CD14-positive monocyte (primary cell): ENCODE data around the gene DDX5. TPM values are rescaled to one million over a fixed set of nuclear protein-coding genes. Genes with fewer than 3 reads are reported as not detected.

Experiments
- DNase-seq, 3 donors: peaks; one replicate each; pipeline ENCODE4 v3.0.0-alpha.2; 2011 to 2022
- H2AFZ ChIP-seq: 2 replicates; pipeline ENCODE4 v1.6.0; 2012; ENCODE audit warnings: mild to moderate bottlenecking, low read depth, low read length, inconsistent platforms; ENCODE audit not compliant: insufficient read depth, poor library complexity, severe bottlenecking
- H3K27ac ChIP-seq, 2 donors: 1 replicate in 1 of 2; 2 replicates in 1 of 2; pipeline ENCODE4 v1.5.1; 2012 to 2013; ENCODE audit warnings: low read length in 2 of 2, control low read depth in 1 of 2, inconsistent platforms in 1 of 2, low read depth in 1 of 2, mild to moderate bottlenecking in 1 of 2
- H3K27me3 ChIP-seq, 2 donors: one replicate each; pipeline versions ENCODE4 v1.6.0 to v1.6.1; 2011 to 2013; ENCODE audit warnings: low read length in 2 of 2; ENCODE audit not compliant: control insufficient read depth in 2 of 2, insufficient read depth in 2 of 2
- H3K36me3 ChIP-seq, 2 donors: replicated peaks in 1 of 2; 1 replicate in 1 of 2; 2 replicates in 1 of 2; pipeline versions ENCODE4 v1.5.1 to v1.6.1; 2012 to 2013; ENCODE audit warnings: low read length in 2 of 2, control low read depth in 1 of 2, inconsistent platforms in 1 of 2, mild to moderate bottlenecking in 1 of 2; ENCODE audit not compliant: insufficient read depth in 2 of 2, control insufficient read depth in 1 of 2
- H3K4me1 ChIP-seq, 2 donors: 1 replicate in 1 of 2; 2 replicates in 1 of 2; pipeline versions ENCODE4 v1.5.1 to v1.6.1; 2012 to 2013; ENCODE audit warnings: low read length in 2 of 2, control low read depth in 1 of 2, inconsistent platforms in 1 of 2, mild to moderate bottlenecking in 1 of 2, moderate library complexity in 1 of 2; ENCODE audit not compliant: insufficient read depth in 2 of 2, control insufficient read depth in 1 of 2
- H3K4me2 ChIP-seq: replicated peaks from 2 replicates; pipeline ENCODE3; 2012; ENCODE audit warnings: low read length, moderate library complexity, mild to moderate bottlenecking; ENCODE audit not compliant: poor library complexity, severe bottlenecking; ENCODE audit errors: extremely low read depth
- H3K4me3 ChIP-seq, 3 experiments: fragments of 200-600 bp in 1 of 3; sonication (generic) in 1 of 3; replicated peaks in 1 of 3; 1 replicate in 2 of 3; 2 replicates in 1 of 3; pipeline ENCODE4 v1.5.1; 2011 to 2013; ENCODE audit warnings: low read length in 3 of 3, mild to moderate bottlenecking in 3 of 3, control low read depth in 2 of 3, low read depth in 2 of 3, inconsistent platforms in 1 of 3, moderate library complexity in 1 of 3
- H3K79me2 ChIP-seq: 2 replicates; pipeline ENCODE4 v1.6.0; 2012; ENCODE audit warnings: mild to moderate bottlenecking, control low read depth, inconsistent platforms, low read length, moderate library complexity; ENCODE audit not compliant: insufficient read depth
- H3K9ac ChIP-seq: 2 replicates; pipeline ENCODE4 v1.6.0; 2017; ENCODE audit warnings: low read length, mild to moderate bottlenecking; ENCODE audit not compliant: insufficient read depth, poor library complexity, severe bottlenecking
- H3K9me3 ChIP-seq, 2 donors: replicated peaks in 1 of 2; 1 replicate in 1 of 2; 2 replicates in 1 of 2; pipeline versions ENCODE4 v1.5.1 to v1.6.1; 2012 to 2013; ENCODE audit warnings: low read length in 2 of 2, control low read depth in 1 of 2; ENCODE audit not compliant: control insufficient read depth in 1 of 2, insufficient read depth in 1 of 2
- H4K20me1 ChIP-seq: 2 replicates; pipeline ENCODE4 v1.6.0; 2012; ENCODE audit warnings: mild to moderate bottlenecking, low read length, control low read depth, moderate library complexity; ENCODE audit not compliant: insufficient read depth
- H3K27ac Mint-ChIP-seq, 7 donors: one replicate each; pipeline ENCODE4 v1.8.0; 2020; ENCODE audit warnings: mild to moderate bottlenecking in 7 of 7, mixed read lengths in 7 of 7, moderate library complexity in 6 of 7, inconsistent platforms in 2 of 7
- H3K27me3 Mint-ChIP-seq, 3 donors: one replicate each; pipeline ENCODE4 v1.8.0; 2021 to 2022; ENCODE audit warnings: low read depth in 3 of 3, mild to moderate bottlenecking in 3 of 3, mixed read lengths in 3 of 3, moderate library complexity in 3 of 3, inconsistent platforms in 1 of 3
- H3K36me3 Mint-ChIP-seq, 2 donors: one replicate each; pipeline ENCODE4 v1.8.0; 2020; ENCODE audit warnings: mixed read lengths in 2 of 2, inconsistent platforms in 1 of 2, mild to moderate bottlenecking in 1 of 2
- H3K4me1 Mint-ChIP-seq: one replicate; pipeline ENCODE4 v1.8.0; 2020; ENCODE audit warnings: mild to moderate bottlenecking, mixed read lengths
- H3K4me3 Mint-ChIP-seq, 2 donors: one replicate each; pipeline ENCODE4 v1.8.0; 2020; ENCODE audit warnings: mild to moderate bottlenecking in 2 of 2, mixed read lengths in 2 of 2, moderate library complexity in 1 of 2
- H3K9me3 Mint-ChIP-seq, 7 donors: one replicate each; pipeline ENCODE4 v1.8.0; 2020 to 2022; ENCODE audit warnings: mixed read lengths in 7 of 7, mild to moderate bottlenecking in 6 of 7, moderate library complexity in 6 of 7, inconsistent platforms in 2 of 7
- WGBS: methylation state at CpG from one replicate; pipeline ENCODE4 v1.1.5; 2013; ENCODE audit warnings: missing lambda C conversion rate; ENCODE audit not compliant: insufficient coverage; 5-methylcytosine and 5-hydroxymethylcytosine counted together
- intact Hi-C, 2 donors: fragments of 100-400 bp; cut with micrococcal nuclease; formaldehyde crosslinking; loops; one replicate each; pipeline versions ENCODE4 v1.15.0 to v1.15.1; 2023
- polyA plus RNA-seq, 3 donors: library from polyadenylated mRNA; depleted of rRNA in 1 of 3; unstranded in 2 of 3; stranded (reverse) in 1 of 3; fragments of 300-500 nt in 2 of 3; fragments of >200 nt in 1 of 3; fragmentation: Illumina TruSeq in 2 of 3; gene quantifications; 1 replicate in 2 of 3; 2 replicates in 1 of 3; pipeline ENCODE4 v1.2.3, GENCODE V29; 2012 to 2021
- TF ChIP-seq, protein P1 (sequence below): fragments of 200-600 bp; IDR thresholded peaks from one replicate; pipeline ENCODE4 v1.8.0; 2022; ENCODE audit warnings: antibody characterized with exemption, mild to moderate bottlenecking

The DDX5 gene
- polyA plus RNA-seq, 3 donors = 642 to 2,061 (median 777) TPM

- Histone ChIP-seq H3K27ac (no peak overlapping the region), H3K79me2 (peaks cover 83% of the 10 kb centered on the region), H3K4me3 (no peak overlapping the region), H4K20me1 (peaks cover 78% of the 10 kb centered on the region), H3K27me3 (no peaks in the 10 kb centered on the region), H3K36me3 (peaks cover 66 to 69% of the 10 kb centered on the region in 2 donors), H3K4me2 (no peak overlapping the region), H3K9me3 (no peaks in the 10 kb centered on the region), H3K4me1 (peaks cover 35 to 53% of the 10 kb centered on the region in 2 donors), H2AFZ (no peak overlapping the region), H3K9ac (no peak overlapping the region)
- WGBS = 86% methylated on average over 4 of the region's 6 CpGs
- Mint-ChIP-seq H3K27me3 (peaks cover 0 to 2% (median 0%) of the 10 kb centered on the region in 3 donors), H3K36me3 (peaks cover 68 to 69% of the 10 kb centered on the region in 2 donors), H3K9me3 (peaks cover 0 to 1% (median 0%) of the 10 kb centered on the region in 7 donors), H3K4me1 (peaks cover 63% of the 10 kb centered on the region), H3K27ac (peak overlapping the region in 5 of 7 donors; percentile 48 to 69 (median 55)), H3K4me3 (no peak overlapping the region)
- intact Hi-C loops = loop anchor here in 1 of 2 donors (10.0 kb wide), 1 partner anchor 195 kb away; no protein-coding TSS in a partner anchor
- TF ChIP-seq, protein P1, sequence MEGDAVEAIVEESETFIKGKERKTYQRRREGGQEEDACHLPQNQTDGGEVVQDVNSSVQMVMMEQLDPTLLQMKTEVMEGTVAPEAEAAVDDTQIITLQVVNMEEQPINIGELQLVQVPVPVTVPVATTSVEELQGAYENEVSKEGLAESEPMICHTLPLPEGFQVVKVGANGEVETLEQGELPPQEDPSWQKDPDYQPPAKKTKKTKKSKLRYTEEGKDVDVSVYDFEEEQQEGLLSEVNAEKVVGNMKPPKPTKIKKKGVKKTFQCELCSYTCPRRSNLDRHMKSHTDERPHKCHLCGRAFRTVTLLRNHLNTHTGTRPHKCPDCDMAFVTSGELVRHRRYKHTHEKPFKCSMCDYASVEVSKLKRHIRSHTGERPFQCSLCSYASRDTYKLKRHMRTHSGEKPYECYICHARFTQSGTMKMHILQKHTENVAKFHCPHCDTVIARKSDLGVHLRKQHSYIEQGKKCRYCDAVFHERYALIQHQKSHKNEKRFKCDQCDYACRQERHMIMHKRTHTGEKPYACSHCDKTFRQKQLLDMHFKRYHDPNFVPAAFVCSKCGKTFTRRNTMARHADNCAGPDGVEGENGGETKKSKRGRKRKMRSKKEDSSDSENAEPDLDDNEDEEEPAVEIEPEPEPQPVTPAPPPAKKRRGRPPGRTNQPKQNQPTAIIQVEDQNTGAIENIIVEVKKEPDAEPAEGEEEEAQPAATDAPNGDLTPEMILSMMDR = no peak
- no peak for DNase-seq
These were observed 6.1 kb downstream of the DDX5 start for GRCh38 chr17:64499805-64500486.

GRCh38 chr17:64498308-64499203 lies 7.5 kb downstream of the DDX5 start:
- Histone ChIP-seq H3K9me3 (no peaks in the 10 kb centered on the region), H3K27me3 (no peaks in the 10 kb centered on the region), H2AFZ (no peak overlapping the region), H3K4me1 (peaks cover 31 to 49% of the 10 kb centered on the region in 2 donors), H3K4me2 (no peak overlapping the region), H3K9ac (no peak overlapping the region), H4K20me1 (peaks cover 64% of the 10 kb centered on the region), H3K36me3 (peaks cover 54 to 60% of the 10 kb centered on the region in 2 donors), H3K79me2 (peaks cover 83% of the 10 kb centered on the region), H3K4me3 (no peak overlapping the region), H3K27ac (peak overlapping the region in 1 of 2 donors; percentile 97)
- Mint-ChIP-seq H3K36me3 (peaks cover 58 to 59% of the 10 kb centered on the region in 2 donors), H3K27me3 (peaks cover 0 to 2% (median 0%) of the 10 kb centered on the region in 3 donors), H3K4me1 (peaks cover 63% of the 10 kb centered on the region), H3K4me3 (no peak overlapping the region), H3K9me3 (peaks cover 0 to 1% (median 0%) of the 10 kb centered on the region in 7 donors), H3K27ac (peak overlapping the region; percentile 50 to 99 (median 97))
- TF ChIP-seq, protein P1 = no peak
- intact Hi-C loops = loop anchor here in 1 of 2 donors (10.0 kb wide), 1 partner anchor 194 kb away; no protein-coding TSS in a partner anchor
- WGBS = 100% methylated on average over 2 of the region's 7 CpGs
- no peak for DNase-seq
